K562 (cell line): ENCODE results near the gene ASCL2.

ENCODE experiments used
- FOXA1 ChIP-seq: fragments of 450-650 bp; IDR thresholded peaks from 2 replicates; pipeline ENCODE4 v1.6.1; 2016; ENCODE audit warnings: mild to moderate bottlenecking, borderline replicate concordance
- MYNN ChIP-seq, 2 experiments: sonication (generic); formaldehyde crosslinking in 1 of 2; IDR thresholded peaks; 2 replicates each; pipeline versions ENCODE4 v1.5.0 to v1.6.1; 2016 to 2020; ENCODE audit warnings: antibody characterized with exemption in 1 of 2, missing genetic modification reagents in 1 of 2
- POLR2AphosphoS2 ChIP-seq: IDR thresholded peaks from 2 replicates; pipeline ENCODE4 v1.6.1; 2012; ENCODE audit warnings: low read length, improper control_type of control experiment
- REST ChIP-seq, 2 experiments: fragments of 450-650 bp; formaldehyde crosslinking in 1 of 2; IDR thresholded peaks; 2 replicates each; pipeline versions ENCODE4 v1.4.0 to v1.6.1; 2014 to 2020; ENCODE audit warnings: mild to moderate bottlenecking in 2 of 2, borderline replicate concordance in 1 of 2, low read depth in 1 of 2
- SIN3A ChIP-seq, 2 experiments: fragments of 150-350 bp in 1 of 2; IDR thresholded peaks; 2 replicates each; pipeline ENCODE4 v1.6.1; 2011 to 2016; ENCODE audit warnings: borderline replicate concordance in 2 of 2, low read depth in 2 of 2, low read length in 2 of 2, mild to moderate bottlenecking in 2 of 2, moderate library complexity in 2 of 2; ENCODE audit not compliant: control insufficient read depth in 1 of 2
- TAF1 ChIP-seq: IDR thresholded peaks from 2 replicates; pipeline ENCODE4 v1.6.1; 2011; ENCODE audit warnings: mild to moderate bottlenecking, low read length, moderate library complexity; ENCODE audit not compliant: insufficient read depth, control insufficient read depth, severe bottlenecking; ENCODE audit errors: extremely low read depth
- TF ChIP-seq, protein P1 (sequence below): sonication (generic); formaldehyde crosslinking; IDR thresholded peaks from 2 replicates; pipeline ENCODE4 v1.8.0; 2022; ENCODE audit warnings: missing genetic modification reagents, mild to moderate bottlenecking, borderline replicate concordance

DNA sequence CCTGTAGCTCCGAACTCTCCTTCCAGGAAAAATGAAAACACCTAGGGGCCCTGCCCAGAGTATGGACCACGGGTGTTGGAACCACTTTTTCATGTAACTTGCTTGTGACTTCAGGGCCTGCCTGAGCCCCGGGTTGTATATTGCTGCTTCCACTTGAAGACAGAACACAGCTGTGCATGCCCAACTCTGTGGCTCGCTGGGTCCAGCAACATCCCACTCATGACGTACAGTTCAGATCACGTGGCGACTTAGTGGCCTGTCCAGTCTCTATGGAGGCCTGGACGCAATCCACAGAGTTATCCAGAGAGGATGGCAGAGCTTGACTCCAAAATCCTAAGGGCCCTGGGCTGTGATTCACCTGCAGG, 24.5 kb upstream of the ASCL2 start:
- TF ChIP-seq SIN3A (IDR thresholded peaks at IDR 0.05; ENCODE audit: borderline replicate concordance in 2 of 2, control insufficient read depth in 1 of 2, low read depth in 2 of 2, low read length in 2 of 2) = no peak
- TF ChIP-seq REST (IDR thresholded peaks at IDR 0.05; ENCODE audit: borderline replicate concordance) = no peak
- TF ChIP-seq REST (CRISPR knock-in tag; IDR thresholded peaks at IDR 0.05; ENCODE audit: low read depth) = no peak
- TF ChIP-seq POLR2AphosphoS2 = no peak
- TF ChIP-seq, protein P1, sequence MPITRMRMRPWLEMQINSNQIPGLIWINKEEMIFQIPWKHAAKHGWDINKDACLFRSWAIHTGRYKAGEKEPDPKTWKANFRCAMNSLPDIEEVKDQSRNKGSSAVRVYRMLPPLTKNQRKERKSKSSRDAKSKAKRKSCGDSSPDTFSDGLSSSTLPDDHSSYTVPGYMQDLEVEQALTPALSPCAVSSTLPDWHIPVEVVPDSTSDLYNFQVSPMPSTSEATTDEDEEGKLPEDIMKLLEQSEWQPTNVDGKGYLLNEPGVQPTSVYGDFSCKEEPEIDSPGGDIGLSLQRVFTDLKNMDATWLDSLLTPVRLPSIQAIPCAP (CRISPR knock-in tag) = no peak
- TF ChIP-seq FOXA1 = no peak
- no peak for TF ChIP-seq MYNN (IDR thresholded peaks at IDR 0.05)
- TF ChIP-seq MYNN (CRISPR knock-in tag; IDR thresholded peaks at IDR 0.05) = no peak
- TF ChIP-seq TAF1 = no peak
